GM21447 (cell line): ENCODE results near the gene NAMPT.

Experiments
- ATAC-seq: cut with Tn5 transposase; IDR thresholded peaks from one replicate; pipeline ENCODE4 v1.9.1; 2021; ENCODE audit not compliant: unreplicated experiment

The NAMPT gene

DNA sequence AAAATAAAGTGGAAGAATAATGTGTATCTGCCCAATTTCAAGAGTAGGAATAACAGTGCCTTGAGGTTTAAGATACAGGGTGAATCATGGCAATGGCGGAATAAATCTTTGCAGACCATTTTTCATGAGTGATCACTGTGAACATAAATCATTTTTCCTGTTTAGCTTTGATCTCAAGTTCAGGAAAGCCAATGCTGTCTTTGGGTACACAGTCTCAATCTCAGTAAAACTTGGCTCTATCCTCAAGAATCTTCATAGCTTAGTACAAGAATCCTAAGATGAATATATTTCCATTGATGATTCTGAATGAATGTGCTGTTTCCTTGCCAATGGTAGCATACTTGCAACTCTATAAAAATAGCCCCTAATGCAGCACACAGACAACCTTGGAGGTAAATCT, 6.8 kb downstream of the NAMPT start:
- ATAC-seq = no peak

DNA sequence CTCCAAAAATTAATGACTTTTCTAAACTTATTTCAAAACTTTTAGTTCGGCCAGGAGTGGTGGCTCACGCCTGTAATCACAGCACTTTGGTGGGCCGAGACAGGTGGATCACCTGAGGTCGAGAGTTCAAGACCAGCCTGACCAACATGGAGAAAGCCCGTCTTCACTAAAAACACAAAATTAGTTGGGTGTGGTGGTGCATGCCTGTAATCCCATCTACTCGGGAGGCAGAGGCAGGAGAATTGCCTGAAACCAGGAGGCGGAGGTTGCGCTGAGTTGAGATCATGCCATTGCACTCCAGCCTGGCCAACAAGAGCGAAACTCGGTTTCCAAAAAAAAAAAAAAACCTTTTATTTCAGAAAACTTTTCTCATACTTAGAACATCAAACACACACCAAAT, 8.3 kb downstream of the NAMPT start:
- no peak for ATAC-seq

DNA sequence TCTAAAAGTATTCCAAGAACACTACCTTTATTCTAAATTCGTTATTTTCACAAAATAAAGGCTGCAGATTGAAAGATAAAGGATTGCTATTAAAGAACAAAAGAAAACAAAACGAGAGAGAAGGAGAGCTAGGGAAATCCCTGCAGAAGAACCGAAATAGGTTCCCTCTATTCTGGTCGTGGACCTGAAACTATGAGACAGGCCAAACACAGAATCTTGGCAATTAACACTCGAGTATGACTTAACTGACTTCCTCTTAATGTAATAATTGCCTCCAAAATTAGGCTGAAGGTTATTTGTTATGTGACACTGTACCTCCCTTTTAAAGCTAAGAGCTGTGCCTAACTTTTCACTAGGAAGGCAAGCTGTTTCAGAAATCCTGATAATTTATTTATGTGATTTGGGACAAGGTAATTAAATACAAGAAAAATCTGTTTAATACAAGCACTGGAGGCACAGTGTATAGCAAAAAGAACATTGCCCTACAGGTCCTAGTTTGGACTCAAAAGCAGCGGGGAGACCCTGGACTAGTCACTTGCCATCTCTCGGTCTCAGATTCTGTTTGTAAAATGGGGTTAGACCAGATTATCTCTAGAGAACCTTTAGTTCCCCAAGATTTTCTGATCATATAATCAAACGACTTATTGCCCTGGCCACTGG, 11.6 kb downstream of the NAMPT start:
- ATAC-seq = peak; percentile 55

DNA sequence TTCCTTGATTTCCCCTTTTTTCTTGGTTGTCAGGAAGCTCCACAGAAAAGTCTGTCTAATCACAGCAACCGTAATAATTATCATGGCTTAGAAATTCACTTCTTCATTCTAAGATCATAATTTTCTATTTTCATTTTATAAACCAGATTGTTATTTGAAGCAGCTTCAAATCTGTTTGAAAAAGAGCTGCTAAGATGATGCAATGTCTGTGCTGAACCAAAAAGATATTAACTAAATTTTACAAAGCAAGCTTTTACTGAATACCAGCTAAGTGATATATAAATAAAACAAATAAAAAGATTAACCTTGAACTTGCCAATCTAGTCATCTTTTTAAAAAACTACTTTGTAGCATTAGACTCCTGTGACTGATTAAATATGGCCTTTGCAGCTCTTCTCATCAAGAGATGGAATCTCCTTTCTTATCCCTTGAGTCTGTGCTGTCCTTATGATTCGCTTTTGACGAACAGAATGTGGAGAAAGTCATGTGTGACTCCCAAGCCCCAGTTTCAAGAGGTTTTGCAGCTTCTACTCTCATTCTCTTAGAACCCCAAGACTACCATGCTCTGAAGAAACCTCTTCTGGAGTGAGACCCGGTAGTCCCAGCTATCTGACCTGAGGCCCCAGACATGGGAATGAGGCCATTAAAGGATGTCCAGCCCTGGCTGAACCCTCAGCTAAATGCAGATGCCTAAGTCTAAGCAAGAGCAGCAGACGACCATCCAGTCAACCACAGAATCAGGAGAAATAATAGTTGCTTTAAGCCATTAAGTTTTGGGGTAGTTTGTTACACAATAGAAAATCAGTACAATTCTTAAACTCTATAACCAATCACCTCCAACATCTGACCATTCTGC, 14.4 kb downstream of the NAMPT start:
- ATAC-seq = no peak

DNA sequence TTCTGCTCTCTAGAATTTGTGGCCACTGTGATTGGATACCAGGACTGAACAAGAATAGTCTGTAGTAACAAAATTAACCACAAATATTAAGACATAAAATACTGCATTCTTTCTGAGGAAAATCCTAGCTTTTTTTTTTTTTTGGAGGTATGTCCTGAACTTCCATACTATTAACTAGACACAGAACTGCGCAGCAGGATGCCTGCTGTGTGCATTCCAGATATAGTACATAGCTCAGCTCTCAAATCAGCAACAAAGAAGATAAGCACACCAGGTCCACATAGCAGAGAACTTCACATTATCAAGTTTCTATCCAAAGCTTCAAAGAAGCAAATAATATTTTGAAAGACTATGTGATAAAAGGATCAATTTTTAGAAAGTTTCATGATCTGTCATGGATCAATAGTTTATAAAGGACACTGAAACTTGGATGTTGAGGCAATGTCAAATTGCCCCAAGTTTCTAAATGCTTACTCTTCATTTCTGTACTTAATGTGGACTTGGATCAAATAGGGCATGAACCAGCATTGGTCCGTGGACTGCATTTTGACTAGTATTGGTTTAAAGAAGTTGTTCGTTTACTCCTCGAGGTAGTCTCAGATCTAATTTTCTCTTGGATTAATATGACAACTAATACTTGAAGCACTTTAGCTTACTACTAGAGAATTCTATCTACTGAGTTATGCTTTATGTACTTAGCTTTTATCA, 15.4 kb downstream of the NAMPT start:
- ATAC-seq = no peak

DNA sequence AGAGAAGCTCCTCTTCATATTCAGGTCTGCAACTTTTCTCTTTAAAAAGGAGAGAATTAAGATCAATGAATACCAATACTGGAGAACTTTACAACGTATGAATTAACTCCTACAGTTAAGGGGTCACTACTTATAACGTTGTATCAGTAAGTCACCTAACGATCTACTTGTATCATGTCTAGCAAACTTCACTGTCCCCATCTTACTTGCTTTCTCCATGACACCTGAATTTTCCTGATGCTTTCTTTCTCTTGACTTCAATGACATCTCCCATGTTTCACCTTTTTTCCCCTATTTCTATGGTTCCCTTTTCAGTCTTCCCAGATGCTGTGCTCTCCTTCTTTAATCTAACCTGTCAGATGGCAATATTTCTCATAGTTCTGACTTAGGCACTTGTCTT, 19.6 kb downstream of the NAMPT start:
- no peak for ATAC-seq

DNA sequence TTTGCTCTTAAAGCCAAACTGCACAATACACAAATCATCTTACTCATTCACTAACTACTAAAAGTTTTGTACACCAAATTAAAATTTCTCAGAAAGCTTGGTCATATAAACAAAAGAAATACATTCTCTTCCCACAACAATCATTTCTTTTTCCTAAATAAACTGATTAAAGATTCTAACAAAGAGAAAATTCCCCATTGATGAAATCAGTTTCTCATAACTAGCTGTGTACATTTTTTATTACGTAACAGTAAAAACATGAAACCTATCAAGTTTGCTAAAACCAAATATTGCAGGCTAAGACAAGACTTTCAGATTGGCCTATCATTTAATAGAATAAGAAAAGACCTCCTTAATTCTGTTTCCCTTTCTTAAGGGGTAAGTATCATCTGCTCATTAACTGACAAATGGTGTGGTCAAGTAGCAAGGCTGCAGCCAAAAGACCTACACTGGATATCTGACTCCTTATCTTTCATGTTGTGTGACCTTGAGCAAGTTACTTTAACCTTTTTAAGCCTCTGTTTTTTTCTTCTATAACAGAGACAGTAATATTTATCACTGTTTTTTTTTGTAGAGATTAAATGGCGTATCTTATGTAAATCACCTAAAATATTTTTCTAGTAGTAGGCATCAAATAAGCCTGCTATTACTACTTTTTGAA, 22.4 kb downstream of the NAMPT start:
- no peak for ATAC-seq

DNA sequence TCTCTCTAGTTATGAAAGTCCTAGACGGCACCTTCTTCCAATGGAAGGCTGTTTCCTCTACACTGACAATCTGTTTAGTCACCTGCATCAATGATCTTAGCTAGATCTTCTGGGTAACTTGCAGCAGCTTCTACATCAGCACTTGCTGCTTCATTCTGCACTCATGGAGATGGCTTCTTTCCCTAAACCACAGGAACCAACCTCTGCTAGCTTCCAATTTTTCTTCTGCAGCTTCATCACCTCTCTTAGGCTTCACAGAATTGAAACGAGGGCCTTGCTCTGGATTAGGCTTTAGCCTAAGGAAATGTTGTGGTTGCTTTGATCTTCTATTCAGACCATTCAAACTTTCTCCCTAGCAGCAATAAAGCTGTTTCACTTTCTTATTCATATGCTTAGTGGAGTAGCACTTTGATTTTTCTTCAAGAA, 24.6 kb downstream of the NAMPT start:
- ATAC-seq = peak; percentile 75

DNA sequence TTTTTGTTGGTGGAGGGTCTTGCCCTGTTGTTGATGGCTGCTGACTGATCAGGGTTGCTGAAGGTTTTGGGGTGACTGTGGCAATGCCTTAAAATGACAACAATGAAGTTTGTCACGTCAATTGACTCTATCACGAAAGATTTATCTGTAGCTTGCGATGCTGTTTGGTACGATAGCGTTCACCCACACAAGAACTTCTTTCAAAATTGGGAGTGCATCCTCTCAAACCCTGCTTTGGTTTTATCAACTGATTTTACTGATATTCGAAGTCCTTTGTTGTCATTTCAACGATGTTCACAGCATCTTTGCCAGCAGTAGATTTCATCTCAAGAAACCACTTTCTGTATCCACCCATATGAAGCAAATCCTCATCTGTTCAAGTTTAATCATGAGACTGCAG, 26.0 kb downstream of the NAMPT start:
- no peak for ATAC-seq

DNA sequence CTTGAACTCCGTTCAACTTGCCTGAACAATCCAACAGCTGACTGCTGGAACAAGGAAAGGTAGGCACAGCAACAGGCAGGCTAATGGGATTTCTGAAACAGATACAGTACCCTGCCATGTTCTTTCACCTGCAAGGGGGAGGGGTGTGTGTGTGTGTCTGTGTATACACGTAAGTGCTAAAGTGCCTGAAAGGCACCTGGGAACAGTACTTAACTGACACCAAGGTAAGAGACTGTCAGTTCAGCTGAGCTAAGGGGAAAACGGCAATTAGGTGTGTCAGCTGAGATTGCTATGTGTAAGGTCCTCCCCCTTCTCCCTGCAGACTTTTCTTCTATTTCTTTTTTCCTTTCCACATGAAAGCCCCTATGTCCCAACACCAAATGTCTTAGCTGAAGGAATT, 27.0 kb downstream of the NAMPT start:
- ATAC-seq = no peak

DNA sequence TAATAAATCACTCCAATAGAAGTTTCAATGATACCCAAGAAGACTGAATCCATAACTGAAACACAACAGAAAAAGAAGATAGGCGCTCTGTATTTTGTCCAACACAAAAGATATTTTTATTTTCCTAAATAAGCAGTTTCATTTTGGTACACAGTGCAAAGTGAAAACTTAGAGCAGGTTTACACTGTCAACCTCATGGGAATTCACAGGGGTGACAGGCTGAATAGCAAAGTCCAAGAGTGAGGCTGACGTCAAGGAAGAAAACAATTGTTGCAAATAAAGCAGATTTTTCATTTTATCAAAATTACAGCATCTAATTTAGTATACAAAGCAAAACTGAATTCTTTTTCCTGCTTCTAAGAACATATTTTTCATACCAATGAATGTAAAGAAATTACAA, 28.6 kb downstream of the NAMPT start:
- no peak for ATAC-seq

DNA sequence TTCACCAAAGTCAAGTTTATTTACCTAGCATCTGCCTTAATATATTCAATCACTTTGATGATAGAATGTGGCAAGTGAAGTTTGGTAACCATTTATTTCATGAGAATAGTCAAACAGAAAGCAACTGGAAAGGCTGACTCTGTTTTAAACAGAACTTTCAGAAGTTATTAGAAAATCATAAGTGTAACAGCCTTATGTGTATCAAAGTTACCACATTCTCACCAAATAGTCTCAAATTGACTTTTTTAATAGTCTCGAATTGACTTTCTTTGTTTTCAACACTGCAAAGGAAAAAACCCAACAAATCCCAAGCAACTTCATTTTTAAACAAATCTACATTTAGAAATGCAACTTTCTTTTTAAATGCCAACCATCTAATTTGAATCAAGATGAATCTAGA, 29.5 kb downstream of the NAMPT start:
- ATAC-seq = no peak

DNA sequence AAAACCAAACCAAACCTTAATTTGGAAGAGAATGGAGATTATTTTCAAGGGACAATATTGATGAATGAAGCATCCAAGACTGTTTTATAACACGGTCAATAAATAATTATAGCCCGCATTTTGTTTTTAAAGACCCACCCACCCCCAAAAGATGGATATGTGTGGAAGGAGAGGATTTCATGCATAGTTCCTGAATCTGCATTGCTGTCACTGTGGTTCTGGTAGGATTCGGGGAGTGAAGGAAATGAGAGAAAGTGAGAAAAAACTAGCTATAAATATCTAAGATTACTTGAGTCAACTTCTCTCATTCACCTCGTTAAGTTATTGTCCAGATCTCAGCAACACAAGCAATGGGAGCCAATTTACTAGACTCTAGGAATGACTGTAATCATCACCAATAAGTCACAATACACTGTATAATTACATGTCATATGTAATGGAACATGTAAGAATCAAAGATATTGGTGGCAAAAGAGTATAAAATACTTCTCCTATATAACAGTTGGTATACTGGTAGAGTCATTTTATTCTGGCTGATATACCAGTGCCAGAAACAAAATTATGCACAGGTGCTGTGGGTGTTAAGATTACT, 30.2 kb downstream of the NAMPT start:
- ATAC-seq = no peak

DNA sequence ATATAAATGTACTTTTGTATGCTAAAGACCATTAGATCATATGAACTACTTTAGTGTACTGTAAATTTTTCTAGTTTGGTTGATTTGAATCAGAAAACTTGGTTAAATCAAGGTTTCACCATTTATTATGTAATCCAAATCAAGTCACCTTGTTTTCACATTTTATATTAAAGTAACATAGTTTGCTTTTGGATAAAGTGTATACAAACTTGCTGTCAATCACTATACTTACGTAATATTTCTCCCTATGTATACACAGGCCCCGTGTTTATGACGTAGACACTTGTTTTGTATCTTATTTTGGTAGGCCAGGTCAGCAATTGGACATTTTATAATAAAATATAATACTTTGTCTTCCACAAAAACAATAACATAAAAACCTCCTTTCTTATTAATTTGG, 32.2 kb downstream of the NAMPT start:
- ATAC-seq = no peak

DNA sequence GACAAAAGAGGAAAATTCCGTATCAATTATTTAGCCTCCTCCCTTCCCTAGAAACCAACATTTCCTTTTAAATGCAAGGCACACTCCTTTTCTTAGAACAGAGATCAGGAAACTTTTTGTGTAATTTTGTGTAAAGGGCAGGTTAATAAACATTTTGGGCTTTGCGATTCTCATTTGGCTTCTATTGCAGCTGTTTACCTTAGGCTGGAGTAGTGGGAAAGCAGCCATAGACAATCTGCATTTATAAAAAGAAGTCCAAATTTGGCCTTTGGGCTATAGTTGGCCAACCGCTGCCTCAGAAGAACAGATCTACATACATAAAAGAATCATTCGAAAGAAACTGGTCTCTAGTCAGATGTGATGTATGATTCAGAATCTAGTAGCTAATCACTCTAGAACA, 35.3 kb downstream of the NAMPT start:
- ATAC-seq = no peak

DNA sequence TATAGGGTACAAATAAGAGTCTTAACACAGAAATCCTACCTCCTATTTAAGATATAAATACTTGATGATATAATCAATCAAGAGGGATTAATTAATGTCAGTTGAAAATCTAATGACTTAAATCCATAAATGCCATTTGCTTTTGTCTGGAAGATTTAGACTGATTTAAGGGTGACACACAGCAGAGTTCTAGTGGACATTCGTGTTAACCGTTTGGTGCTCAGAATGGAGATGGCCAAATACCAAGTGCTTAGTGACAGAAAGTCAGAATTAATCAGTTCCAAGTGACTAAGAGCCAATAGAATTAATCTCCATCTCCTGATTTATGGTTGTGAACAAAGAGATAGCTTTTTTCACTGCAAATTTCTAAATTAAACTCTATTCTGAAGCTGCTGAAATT, 36.2 kb downstream of the NAMPT start:
- ATAC-seq = no peak

DNA sequence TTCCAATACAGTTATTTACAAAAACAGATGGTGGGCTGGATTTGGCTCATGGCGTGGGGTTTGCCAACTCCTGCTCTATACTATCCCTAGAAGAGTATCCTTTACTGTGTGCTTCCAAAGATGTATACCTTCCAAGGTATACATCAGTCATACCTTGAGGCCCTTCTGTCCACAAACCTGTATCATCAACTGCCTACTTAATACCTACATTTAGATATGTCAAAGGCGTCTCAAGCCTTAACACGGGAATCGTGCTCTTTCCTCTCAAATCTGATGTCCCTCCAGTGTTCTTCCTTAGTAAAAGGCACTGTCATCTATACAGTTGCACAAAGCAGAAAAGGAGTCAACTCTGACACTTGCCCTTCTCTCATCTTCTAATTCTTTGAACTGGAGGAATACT, 36.9 kb downstream of the NAMPT start:
- ATAC-seq = no peak

DNA sequence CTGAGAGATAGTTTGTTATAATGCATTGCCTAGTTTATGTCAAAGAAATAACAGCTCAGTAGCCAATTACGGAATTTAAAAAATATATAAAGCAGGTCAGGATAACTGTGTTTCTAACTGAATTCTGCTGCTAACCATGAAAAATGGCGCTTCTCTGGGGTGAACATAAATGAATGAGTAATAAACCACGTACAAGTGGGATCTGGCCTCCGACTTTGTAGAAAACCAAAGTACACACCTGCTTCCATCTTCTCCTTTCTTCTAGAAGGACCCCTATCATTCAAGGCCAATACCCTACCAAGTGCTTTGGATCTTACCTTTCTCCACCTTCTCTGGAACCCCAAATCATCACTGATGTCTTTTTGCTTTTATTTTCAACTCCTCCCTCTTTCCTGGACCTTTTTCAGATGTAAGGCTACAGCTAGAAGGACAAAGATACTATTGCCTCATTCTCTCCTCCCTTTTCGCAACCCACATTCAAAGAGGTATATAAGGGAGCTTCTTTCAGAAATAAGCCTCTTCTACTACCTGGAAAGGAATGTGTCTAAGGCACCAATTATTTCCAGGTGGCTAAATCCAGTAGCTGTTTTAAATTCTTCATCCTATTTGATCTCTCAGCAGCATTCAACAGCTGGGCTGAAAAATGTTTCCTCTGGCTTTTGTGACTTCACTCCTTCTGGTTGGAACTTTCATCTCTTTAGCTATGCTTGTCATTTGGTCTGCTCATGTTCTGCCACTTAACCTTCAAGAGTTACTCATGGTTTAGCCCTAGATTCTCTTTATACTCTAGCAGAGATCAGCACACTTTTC, 37.7 kb downstream of the NAMPT start:
- no peak for ATAC-seq

DNA sequence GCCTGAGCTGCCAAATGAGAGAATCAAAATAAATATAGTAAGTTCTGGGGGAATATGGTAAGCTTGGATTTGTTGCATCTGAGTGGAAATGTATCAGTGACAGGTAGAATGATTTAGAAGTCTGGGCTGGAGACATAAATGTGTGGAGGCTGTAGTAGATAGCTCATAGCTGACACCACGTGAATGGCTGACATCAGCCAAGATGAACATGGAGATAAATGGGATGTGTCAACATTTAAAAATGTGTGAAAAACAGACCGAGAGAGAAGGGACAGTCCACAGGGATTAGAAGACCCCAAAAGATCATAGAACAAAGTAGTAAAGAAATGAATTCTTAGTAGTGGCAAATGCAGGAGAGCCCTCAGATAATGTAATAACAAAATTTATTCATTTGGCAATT, 40.9 kb downstream of the NAMPT start:
- no peak for ATAC-seq

DNA sequence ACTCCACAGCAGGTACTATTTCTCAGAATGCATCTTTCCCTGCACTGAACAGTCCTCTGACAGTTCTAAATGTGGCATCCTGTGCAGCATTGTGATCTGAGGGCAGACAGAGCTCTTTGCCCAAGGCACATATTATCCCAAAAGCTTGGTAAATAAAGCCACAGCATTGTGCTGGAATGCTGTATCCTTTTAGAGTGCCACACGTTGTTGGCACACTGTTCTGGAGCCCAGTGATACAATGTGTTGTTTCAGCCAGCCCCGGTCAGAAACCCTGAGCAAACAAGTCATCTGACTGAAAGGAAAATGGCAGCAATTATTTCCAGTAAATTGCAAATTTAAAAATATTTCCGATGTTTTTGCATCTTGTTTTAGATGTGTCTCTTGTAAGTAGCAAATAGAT, 45.4 kb downstream of the NAMPT start:
- no peak for ATAC-seq
